ENCODE measurements around the gene ANXA2R. TPM values are rescaled to one million over a fixed set of nuclear protein-coding genes. Genes with fewer than 3 reads are reported as not detected.
A peak's percentile ranks its signal among the peaks of the same experiment; 100 is the strongest.

Gene ANXA2R
- total and polyA plus RNA-seq, 9 of the 15 experiments (the other 6 are each of a cell fraction or from before 2014, with no cell fraction given) = 2.1 to 4.8 (median 3.4) TPM

GRCh38 chr5:43065948-43066798 lies 26.1 kb upstream of the ANXA2R start (continued):
- TF ChIP-seq MCM7 (IDR thresholded peaks at IDR 0.05) (0 out of 4 replicates have a peak, but pooled peaks of 1 of the 2 experiments have one; percentile 31), SUPT5H (IDR thresholded peaks at IDR 0.05) (peak; percentile 30; the same call in 1 of the 2 replicates), ERF (CRISPR knock-in tag; IDR thresholded peaks at IDR 0.05) (peak; percentile 52), CREM (IDR thresholded peaks at IDR 0.05; ENCODE audit: low read depth) (peak; percentile 4; the same call in 1 of the 2 replicates), RFX7 (CRISPR knock-in tag; IDR thresholded peaks at IDR 0.05) (no peak), TARDBP (IDR thresholded peaks at IDR 0.05) (0 out of 2 replicates have a peak, but pooled peaks have one; percentile 40), GATA2 (CRISPR knock-in tag; IDR thresholded peaks at IDR 0.05) (no peak), MLLT1 (IDR thresholded peaks at IDR 0.05) (peak; percentile 93 to 94), KAT7 (CRISPR knock-in tag; IDR thresholded peaks at IDR 0.05; ENCODE audit: borderline replicate concordance) (peak; percentile 80; the same call in 1 of the 2 replicates), SRSF7 (optimal IDR thresholded peaks at IDR 0.05; ENCODE audit: low read depth, low read length) (no peak), E2F6 (IDR thresholded peaks at IDR 0.05; ENCODE audit: borderline replicate concordance in 1 of 2, extremely low read depth in 1 of 2, insufficient read depth in 1 of 2, insufficient read length in 1 of 2, low read depth in 1 of 2, low read length in 1 of 2, poor library complexity in 1 of 2, severe bottlenecking in 1 of 2) (peak; percentile 8 to 47), FOXK2 (conservative IDR thresholded peaks at IDR 0.05 in 1 of 2, IDR thresholded peaks at IDR 0.05 in 1 of 2; ENCODE audit: low read depth in 2 of 2) (peak in 1 of 2 experiments; percentile 55; a peak in 3 of 4 replicates), ETS2 (tag; IDR thresholded peaks at IDR 0.05; ENCODE audit: borderline replicate concordance, poor library complexity, severe bottlenecking) (no peak), ZKSCAN1 (IDR thresholded peaks at IDR 0.05; ENCODE audit: low read depth, low read length) (0 out of 2 replicates have a peak, but pooled peaks have one; percentile 11), PHB2 (IDR thresholded peaks at IDR 0.05; ENCODE audit: low read depth) (0 out of 2 replicates have a peak, but pooled peaks have one; percentile 12), TAF7 (tag; IDR thresholded peaks at IDR 0.05) (0 out of 2 replicates have a peak, but pooled peaks have one; percentile 18), SMAD3 (CRISPR knock-in tag; conservative IDR thresholded peaks at IDR 0.05) (0 out of 2 replicates have a peak, but pooled peaks have one; percentile 34), CBFA2T3 (IDR thresholded peaks at IDR 0.05) (no peak), MXD1 (CRISPR knock-in tag; IDR thresholded peaks at IDR 0.05; ENCODE audit: borderline replicate concordance, poor library complexity, severe bottlenecking) (no peak), POLR2A (conservative IDR thresholded peaks at IDR 0.05) (peak; percentile 34; the same call in 1 of the 2 replicates), ARID3A (IDR thresholded peaks at IDR 0.05; ENCODE audit: borderline replicate concordance, low read depth, low read length) (no peak), THAP7 (CRISPR knock-in tag; IDR thresholded peaks at IDR 0.05) (peak; percentile 26; the same call in 1 of the 2 replicates)

All from K562 (cell line).